H54 (cell line): ENCODE data around the gene OR1I1.

Experiments used
- DNase-seq: peaks from one replicate; pipeline ENCODE4 v3.0.0; 2011; ENCODE audit warnings: low spot score, mixed read lengths; ENCODE audit not compliant: insufficient read length
- FAIRE-seq: peaks from 3 replicates; lab custom pipeline; 2011; peaks lifted over from hg19 to GRCh38; lab: Jason Lieb, UNC
- POLR2A ChIP-seq: IDR thresholded peaks from 2 replicates; pipeline ENCODE4 v1.6.1; 2011; ENCODE audit warnings: low read depth, mild to moderate bottlenecking, low read length

OR1I1 gene

DNA sequence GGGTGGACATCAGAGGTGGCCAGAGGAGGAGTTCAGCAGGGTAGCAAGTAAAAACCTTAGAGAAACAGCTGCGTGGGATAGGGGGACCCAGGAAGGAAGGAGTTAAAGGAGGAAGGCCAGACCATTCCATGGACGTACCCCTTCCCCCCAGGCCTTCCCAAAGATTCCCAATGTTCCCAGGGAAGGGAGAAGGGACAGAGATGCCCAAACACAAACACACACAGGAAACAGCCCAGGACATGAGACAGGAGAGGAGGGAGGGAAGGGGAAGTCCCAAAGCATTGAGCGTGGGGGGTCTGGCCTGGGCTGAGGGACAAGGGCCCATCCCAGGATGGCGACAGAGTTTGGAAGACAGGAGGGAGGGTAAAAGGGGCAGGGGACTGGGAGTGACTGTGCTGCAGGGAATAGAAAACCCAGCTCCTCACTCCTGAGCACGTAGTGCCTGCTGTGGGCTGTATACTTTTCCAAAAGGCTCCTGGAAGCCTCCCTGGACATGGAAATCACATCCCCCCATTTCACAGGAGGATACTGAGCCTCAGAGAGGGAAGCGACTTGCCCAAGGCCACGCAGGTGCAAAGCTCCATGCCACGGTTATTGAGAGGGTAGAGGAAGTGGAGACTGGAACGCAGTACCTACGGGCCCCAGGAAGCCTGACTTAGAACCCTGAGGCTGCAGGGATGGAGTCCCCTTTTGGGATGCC lies 26.3 kb downstream of the OR1I1 start:
- TF ChIP-seq POLR2A = no peak
- no peak for DNase-seq
- no peak for FAIRE-seq

DNA sequence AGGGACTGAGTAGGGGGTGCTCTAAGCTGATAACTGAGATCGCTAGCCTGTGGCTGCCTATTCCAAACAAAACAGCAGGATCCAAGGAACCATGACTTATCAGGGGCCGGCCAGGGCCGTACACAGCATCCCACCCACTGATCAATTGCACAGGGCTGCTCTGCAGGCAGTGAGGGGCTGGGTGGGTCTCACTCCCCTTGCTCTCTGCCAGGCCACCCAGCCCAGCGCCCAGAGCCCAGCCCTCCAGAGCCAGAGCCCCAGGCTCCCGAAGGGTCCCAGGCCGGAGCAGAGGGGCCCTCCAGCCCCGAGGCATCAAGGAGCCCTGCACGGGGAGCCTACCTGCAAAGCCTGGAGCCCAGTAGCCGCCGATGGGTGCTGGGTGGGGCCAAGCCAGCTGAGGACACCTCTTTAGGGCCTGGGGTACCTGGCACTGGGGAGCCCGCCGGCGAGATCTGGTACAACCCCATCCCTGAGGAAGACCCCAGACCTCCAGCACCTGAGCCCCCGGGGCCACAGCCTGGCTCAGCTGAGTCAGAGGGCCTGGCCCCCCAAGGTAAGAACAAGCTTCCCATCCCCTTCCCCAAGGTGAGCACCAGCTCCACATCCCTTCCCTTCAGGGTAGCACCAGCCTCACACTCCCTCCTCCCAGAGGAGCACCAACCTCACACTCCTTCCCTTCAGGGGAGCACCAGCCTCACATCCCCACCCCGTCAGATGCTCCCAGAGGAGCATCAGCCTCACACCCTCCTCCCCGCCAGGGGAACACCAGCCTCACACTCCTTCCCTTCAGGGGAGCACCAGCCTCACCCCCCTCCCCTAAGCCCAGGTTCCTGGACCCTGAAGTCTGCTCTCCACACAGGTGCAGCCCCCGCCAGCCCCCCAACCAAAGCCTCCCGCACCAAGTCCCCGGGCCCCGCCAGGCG lies 27.1 kb downstream of the OR1I1 start:
- FAIRE-seq (no peak), DNase-seq (no peak)
- TF ChIP-seq POLR2A = no peak

DNA sequence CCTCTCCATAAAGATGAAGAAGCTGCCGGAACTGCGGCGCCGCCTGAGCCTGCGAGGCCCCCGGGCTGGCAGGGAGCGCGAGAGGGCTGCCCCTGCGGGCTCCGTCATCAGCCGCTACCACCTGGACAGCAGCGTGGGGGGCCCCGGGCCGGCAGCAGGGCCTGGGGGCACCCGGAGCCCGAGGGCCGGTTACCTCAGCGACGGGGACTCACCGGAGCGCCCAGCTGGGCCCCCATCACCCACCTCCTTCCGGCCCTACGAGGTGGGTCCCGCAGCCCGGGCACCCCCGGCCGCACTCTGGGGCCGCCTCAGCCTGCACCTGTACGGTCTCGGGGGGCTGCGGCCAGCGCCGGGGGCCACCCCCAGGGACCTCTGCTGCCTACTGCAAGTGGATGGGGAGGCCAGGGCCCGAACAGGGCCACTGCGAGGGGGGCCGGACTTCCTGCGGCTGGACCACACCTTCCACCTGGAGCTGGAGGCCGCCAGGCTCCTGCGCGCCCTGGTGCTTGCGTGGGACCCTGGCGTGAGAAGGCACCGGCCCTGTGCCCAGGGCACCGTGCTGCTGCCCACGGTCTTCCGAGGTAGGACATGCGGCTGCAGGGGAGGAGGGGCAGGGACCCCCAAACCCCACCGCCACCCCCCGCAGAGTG lies 27.9 kb downstream of the OR1I1 start:
- FAIRE-seq (no peak), DNase-seq (no peak)
- TF ChIP-seq POLR2A = no peak

DNA sequence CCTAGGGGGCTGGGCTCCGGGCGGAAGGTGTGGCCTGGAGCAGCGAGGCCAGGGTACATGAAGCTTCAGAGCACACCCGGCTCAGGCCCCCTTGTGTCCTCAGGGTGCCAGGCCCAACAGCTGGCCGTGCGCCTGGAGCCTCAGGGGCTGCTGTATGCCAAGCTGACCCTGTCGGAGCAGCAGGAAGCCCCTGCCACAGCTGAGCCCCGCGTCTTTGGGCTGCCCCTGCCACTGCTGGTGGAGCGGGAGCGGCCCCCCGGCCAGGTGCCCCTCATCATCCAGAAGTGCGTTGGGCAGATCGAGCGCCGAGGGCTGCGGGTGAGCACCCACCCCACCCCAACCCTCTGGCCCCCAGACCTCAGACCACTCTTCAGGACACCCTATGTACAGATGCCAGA lies 28.4 kb downstream of the OR1I1 start:
- FAIRE-seq = no peak
- no peak for DNase-seq
- no peak for TF ChIP-seq POLR2A

DNA sequence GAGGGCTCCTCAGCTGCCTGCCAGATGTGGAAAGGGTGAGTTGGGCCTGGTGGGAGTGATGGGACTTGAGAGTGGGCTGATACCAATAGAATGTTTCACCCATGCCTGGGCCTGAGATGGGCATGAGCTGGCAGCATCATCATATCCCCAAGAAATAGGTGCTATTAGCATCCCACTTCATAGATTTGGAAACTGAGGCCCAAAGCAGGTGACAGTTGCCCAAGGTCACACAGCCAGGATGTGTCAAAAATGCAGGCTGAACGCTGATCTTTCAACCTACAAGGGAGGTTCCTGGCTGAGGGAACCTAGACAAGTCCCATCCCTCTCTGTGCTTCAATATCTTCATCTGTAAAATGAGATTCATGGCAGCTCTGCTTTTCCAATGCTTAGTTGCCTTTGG lies 29.7 kb downstream of the OR1I1 start:
- no peak for FAIRE-seq
- no peak for TF ChIP-seq POLR2A
- no peak for DNase-seq

DNA sequence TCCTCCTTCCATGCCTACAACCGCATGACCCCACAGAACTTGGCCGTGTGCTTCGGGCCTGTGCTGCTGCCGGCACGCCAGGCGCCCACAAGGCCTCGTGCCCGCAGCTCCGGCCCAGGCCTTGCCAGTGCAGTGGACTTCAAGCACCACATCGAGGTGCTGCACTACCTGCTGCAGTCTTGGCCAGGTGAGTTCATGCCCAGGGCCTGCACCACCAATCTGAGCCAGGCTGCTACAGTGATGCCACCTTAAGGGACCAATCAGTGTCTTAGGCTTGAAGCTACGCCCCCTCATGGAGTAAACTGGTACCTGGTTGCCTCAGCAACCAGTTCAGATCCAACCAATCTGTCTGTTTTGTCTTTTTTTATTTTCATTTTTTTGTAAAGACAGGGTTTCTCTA lies 30.4 kb downstream of the OR1I1 start:
- no peak for TF ChIP-seq POLR2A
- FAIRE-seq = no peak
- no peak for DNase-seq

DNA sequence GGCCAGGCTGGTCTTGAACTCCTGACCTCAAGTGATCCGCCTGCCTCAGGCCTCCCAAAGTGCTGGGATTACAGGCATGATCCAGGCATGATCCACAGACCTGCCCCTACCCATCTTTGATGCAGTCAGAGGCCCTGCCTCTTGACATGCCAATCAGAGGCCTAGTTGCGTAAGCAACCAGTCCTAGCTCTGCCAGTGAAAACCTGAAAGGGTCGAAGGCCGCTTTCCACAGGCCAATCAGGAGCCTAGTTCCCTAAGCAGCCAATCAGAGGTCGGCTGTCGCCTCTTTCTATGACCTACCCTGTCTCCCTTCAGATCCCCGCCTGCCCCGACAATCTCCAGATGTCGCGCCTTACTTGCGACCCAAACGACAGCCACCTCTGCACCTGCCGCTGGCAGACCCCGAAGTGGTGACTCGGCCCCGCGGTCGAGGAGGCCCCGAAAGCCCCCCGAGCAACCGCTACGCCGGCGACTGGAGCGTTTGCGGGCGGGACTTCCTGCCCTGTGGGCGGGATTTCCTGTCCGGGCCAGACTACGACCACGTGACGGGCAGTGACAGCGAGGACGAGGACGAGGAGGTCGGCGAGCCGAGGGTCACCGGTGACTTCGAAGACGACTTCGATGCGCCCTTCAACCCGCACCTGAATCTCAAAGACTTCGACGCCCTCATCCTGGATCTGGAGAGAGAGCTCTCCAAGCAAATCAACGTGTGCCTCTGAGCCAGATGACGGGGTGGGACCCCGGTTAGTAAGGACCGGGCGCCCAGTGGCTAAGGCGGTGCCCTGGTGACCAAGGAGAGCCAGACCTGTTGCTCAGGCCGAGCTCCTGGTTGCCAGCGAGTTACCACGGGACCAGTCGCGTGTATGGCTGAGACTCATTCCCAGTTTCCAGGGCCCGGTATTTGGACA lies 31.5 kb downstream of the OR1I1 start:
- no peak for FAIRE-seq
- no peak for TF ChIP-seq POLR2A
- no peak for DNase-seq

DNA sequence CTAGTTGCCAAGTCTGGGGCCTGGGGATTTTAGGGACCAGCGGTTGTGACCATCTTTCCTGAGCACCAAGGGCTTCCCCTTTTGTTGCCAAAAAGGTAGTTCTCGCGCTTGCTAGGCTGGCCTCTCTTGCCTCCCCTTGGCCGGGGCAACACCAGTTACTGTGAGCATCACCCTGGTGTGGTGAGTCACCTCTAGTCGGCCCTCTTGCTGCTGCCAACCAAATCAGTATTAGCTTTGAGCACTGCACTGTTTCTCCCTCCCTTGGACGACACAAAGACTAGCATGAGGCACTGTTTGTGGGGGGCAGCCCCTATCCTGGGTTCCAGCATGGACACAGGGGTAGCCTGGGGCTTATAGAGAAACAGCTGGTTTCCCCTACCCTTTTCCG lies 32.1 kb downstream of the OR1I1 start:
- no peak for TF ChIP-seq POLR2A
- FAIRE-seq (peak; percentile 61), DNase-seq (peak; percentile 86)

DNA sequence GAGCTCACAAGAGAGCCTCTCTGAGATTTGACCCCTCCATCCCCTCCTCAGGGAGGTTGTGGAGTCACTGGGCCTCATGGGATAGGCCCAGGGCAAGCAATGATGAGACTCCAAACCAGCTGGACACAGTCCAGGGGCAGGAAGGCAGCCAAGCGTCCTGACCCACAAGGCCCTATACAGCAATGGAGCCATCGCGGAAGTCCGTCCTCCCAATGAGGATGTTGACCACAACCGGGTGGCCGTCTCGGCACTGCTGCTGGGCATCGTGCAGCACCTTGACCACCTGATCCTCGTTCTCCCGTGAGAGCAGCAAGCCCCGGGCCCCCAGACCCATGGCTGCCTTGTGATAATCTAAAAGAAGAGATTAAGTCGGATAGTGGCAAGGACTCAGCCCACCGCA lies 33.1 kb downstream of the OR1I1 start:
- FAIRE-seq (no peak), DNase-seq (no peak)
- no peak for TF ChIP-seq POLR2A

DNA sequence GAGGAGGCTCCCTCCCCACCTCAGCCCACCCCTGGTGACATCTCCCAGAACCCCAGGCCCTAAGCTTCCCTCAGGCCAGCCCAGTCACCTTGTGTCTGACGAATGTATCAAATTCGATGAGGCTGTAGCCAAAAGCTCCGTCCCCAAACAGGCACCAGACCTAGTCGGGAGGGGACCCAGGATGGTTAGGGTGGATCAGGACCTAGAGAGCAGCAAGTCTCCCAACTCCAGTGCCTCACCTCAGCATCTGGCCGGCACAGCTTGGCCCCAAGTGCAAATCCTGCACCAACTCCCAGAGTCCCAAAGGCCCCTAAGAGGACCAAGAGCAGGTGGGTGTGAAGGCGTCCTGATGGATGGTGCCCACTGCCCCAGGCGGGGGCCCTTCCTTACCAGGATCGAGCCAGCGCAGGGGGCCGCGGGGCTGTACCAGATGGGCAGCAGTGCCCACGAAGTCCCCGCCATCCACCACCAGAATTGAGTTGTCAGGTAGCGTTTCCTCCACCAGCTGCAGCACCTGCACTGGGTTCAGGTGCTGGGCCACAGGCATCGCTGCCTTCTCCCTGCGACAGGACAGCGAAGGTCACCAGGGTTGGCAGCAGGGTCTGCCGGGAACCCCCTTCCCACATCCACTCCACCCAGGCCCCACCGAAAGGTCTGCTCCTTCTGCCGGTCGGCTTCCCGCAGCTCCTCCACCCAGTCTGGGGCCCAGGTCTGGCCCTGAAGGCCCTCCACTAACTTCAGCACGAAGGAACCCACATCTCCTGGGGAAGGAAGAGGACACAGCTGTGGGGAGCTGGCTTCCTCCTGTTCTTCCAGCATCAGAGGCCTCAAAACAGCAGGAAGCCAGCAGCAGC lies 34.0 kb downstream of the OR1I1 start:
- FAIRE-seq (no peak), DNase-seq (no peak)
- no peak for TF ChIP-seq POLR2A

DNA sequence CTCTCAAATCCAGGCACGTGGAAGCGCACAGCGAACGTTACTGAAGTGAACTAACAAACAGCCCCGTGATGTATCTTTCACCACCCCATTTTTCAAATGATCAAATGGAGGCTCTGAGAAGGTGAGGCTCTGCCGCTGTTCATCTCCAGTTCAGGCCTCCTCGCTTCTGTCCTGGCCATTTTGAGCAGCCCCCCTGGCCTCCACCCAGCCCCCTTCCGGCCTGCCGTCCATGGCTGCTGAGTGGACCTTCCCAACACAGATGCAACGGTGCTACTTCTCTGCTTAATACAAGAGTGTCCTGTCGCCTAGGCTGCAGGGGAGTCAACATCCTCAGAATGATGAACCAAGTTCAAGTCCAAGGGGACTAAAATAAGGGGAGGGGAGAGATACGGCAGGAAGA lies 34.8 kb downstream of the OR1I1 start:
- FAIRE-seq (no peak), DNase-seq (no peak)
- TF ChIP-seq POLR2A = no peak

DNA sequence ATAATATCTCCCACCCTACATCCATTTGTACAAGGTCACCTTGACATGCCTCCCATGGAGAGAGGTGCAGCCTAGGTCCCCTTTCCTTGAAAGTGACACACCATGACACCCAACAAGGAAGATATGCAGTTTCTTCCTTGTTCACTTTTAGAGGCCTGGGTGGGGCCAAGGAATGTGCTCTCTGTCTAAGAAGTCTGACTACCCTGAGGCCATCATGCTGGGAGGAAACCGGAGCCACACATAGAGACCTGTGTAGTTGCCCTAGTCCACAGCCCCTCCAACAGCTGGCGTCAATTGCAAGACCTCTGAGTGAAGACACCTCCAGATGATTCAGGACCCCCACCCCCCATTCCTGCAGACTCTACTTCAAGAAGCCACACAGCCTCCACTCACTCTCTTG lies 36.2 kb downstream of the OR1I1 start:
- DNase-seq = no peak
- no peak for TF ChIP-seq POLR2A
- no peak for FAIRE-seq
